Measurements from ENCODE around the gene CDKN2AIPNL.

CDKN2AIPNL gene

GRCh38 chr5:134406390-134406789 lies 5.3 kb downstream of the CDKN2AIPNL start:
- no peak overlapping the region for H3K4me3 ChIP-seq (ENCODE audit: low read depth, low read length)
- DNase-seq (ENCODE audit: low read depth) = no peak
- no peak for TF ChIP-seq CTCF (IDR thresholded peaks at IDR 0.05; ENCODE audit: low read depth, low read length, missing control alignments)

GRCh38 chr5:134403951-134404350 lies 7.7 kb downstream of the CDKN2AIPNL start:
- no peak overlapping the region for H3K4me3 ChIP-seq (ENCODE audit: low read depth, low read length)
- no peak for TF ChIP-seq CTCF (IDR thresholded peaks at IDR 0.05; ENCODE audit: low read depth, low read length, missing control alignments)
- DNase-seq (ENCODE audit: low read depth) = no peak

GRCh38 chr5:134398609-134399155 lies 13.0 kb downstream of the CDKN2AIPNL start:
- H3K4me3 ChIP-seq (ENCODE audit: low read depth, low read length) = no peak overlapping the region
- DNase-seq (ENCODE audit: low read depth) = no peak
- TF ChIP-seq CTCF (IDR thresholded peaks at IDR 0.05; ENCODE audit: low read depth, low read length, missing control alignments) = no peak

- no peak for DNase-seq (ENCODE audit: low read depth)
- no peak for TF ChIP-seq CTCF (IDR thresholded peaks at IDR 0.05; ENCODE audit: low read depth, low read length, missing control alignments)
- H3K4me3 ChIP-seq (ENCODE audit: low read depth, low read length) = no peak overlapping the region
Measured at GRCh38 chr5:134397196-134397595, 14.5 kb downstream of the CDKN2AIPNL start.

- TF ChIP-seq CTCF (IDR thresholded peaks at IDR 0.05; ENCODE audit: low read depth, low read length, missing control alignments) = no peak
- no peak overlapping the region for H3K4me3 ChIP-seq (ENCODE audit: low read depth, low read length)
- no peak for DNase-seq (ENCODE audit: low read depth)
Measured at GRCh38 chr5:134396274-134396673, 15.4 kb downstream of the CDKN2AIPNL start.

GRCh38 chr5:134394932-134395331 lies 16.7 kb downstream of the CDKN2AIPNL start:
- H3K4me3 ChIP-seq (ENCODE audit: low read depth, low read length) = no peak overlapping the region
- TF ChIP-seq CTCF (IDR thresholded peaks at IDR 0.05; ENCODE audit: low read depth, low read length, missing control alignments) = no peak
- no peak for DNase-seq (ENCODE audit: low read depth)

- DNase-seq (ENCODE audit: low read depth) = no peak
- TF ChIP-seq CTCF (IDR thresholded peaks at IDR 0.05; ENCODE audit: low read depth, low read length, missing control alignments) = no peak
Measured at GRCh38 chr5:134392301-134392700, 19.4 kb downstream of the CDKN2AIPNL start.

More at GRCh38 chr5:134392301-134392700, 19.4 kb downstream of the CDKN2AIPNL start:
- H3K4me3 ChIP-seq (ENCODE audit: low read depth, low read length) = no peak overlapping the region
